H9 (cell line): ENCODE results near the gene TTC6. TPM values are rescaled to one million over a fixed set of nuclear protein-coding genes. Genes with fewer than 3 reads are reported as not detected.
"Not testable (repeated sequence)": the region's sequence is repeated elsewhere in the genome, so short reads cannot be mapped to it uniquely, and the experiment has no call there.

ENCODE experiments used
- DNase-seq: peaks from one replicate; pipeline ENCODE4 v3.0.0-alpha.2; 2017
- H2AFZ ChIP-seq: one replicate; pipeline ENCODE4 v1.6.1; 2013; ENCODE audit warnings: mild to moderate bottlenecking, low read length, control low read depth, moderate library complexity
- H2AK5ac ChIP-seq: 2 replicates; pipeline ENCODE4 v1.6.1; 2013; ENCODE audit warnings: low read length, control low read depth, mixed read lengths; ENCODE audit not compliant: insufficient read length
- H2BK120ac ChIP-seq: one replicate; pipeline ENCODE4 v1.6.1; 2013; ENCODE audit warnings: low read depth, mild to moderate bottlenecking, low read length, control low read depth, inconsistent platforms; ENCODE audit not compliant: poor library complexity, severe bottlenecking
- H2BK12ac ChIP-seq: 2 replicates; pipeline ENCODE4 v1.6.1; 2013; ENCODE audit warnings: low read length, control low read depth, mixed read lengths, low read depth; ENCODE audit not compliant: insufficient read length
- H2BK15ac ChIP-seq: 2 replicates; pipeline ENCODE4 v1.6.1; 2013; ENCODE audit warnings: low read depth, low read length, control low read depth
- H2BK20ac ChIP-seq: one replicate; pipeline ENCODE4 v1.6.1; 2013; ENCODE audit warnings: low read depth, mild to moderate bottlenecking, low read length, control low read depth, inconsistent platforms; ENCODE audit not compliant: poor library complexity, severe bottlenecking
- H2BK5ac ChIP-seq: 2 replicates; pipeline ENCODE4 v1.6.1; 2013; ENCODE audit warnings: low read length, control low read depth, mixed read lengths; ENCODE audit not compliant: insufficient read length
- H3K14ac ChIP-seq: 2 replicates; pipeline ENCODE4 v1.6.1; 2013; ENCODE audit warnings: low read length, control low read depth; ENCODE audit not compliant: insufficient read depth
- H3K18ac ChIP-seq: 2 replicates; pipeline ENCODE4 v1.6.1; 2013; ENCODE audit warnings: low read depth, mild to moderate bottlenecking, mixed read lengths, low read length, control low read depth; ENCODE audit not compliant: insufficient read length
- H3K23ac ChIP-seq: 2 replicates; pipeline ENCODE4 v1.6.1; 2013; ENCODE audit warnings: low read length, control low read depth, mixed read lengths, low read depth; ENCODE audit not compliant: insufficient read length
- H3K23me2 ChIP-seq: 2 replicates; pipeline ENCODE4 v1.6.1; 2013; ENCODE audit warnings: low read depth, mild to moderate bottlenecking, mixed read lengths, low read length, control low read depth; ENCODE audit not compliant: insufficient read length, poor library complexity, severe bottlenecking
- H3K27ac ChIP-seq: 2 replicates; pipeline ENCODE4 v1.5.1; 2013; ENCODE audit warnings: low read length, control low read depth, mixed read lengths, low read depth; ENCODE audit not compliant: insufficient read length
- H3K27me3 ChIP-seq: 2 replicates; pipeline ENCODE4 v1.6.1; 2013; ENCODE audit warnings: low read length, control low read depth, inconsistent platforms; ENCODE audit not compliant: insufficient read depth
- H3K4ac ChIP-seq: 2 replicates; pipeline ENCODE4 v1.6.1; 2013; ENCODE audit warnings: low read depth, mild to moderate bottlenecking, control low read depth, inconsistent platforms, low read length, moderate library complexity
- H3K4me1 ChIP-seq: 2 replicates; pipeline ENCODE4 v1.6.1; 2013; ENCODE audit warnings: low read length, control low read depth, inconsistent platforms; ENCODE audit not compliant: insufficient read depth
- H3K4me2 ChIP-seq: 2 replicates; pipeline ENCODE4 v1.6.1; 2013; ENCODE audit warnings: low read length, control low read depth, mixed read lengths; ENCODE audit not compliant: insufficient read length, insufficient read depth
- H3K56ac ChIP-seq: 2 replicates; pipeline ENCODE4 v1.6.1; 2013; ENCODE audit warnings: low read depth, mild to moderate bottlenecking, mixed read lengths, low read length, control low read depth; ENCODE audit not compliant: insufficient read length
- H3K79me1 ChIP-seq: 2 replicates; pipeline ENCODE4 v1.6.1; 2013; ENCODE audit warnings: low read depth, mild to moderate bottlenecking, moderate library complexity, low read length, control low read depth, inconsistent platforms; ENCODE audit not compliant: insufficient read depth, poor library complexity, severe bottlenecking
- H3K79me2 ChIP-seq: 2 replicates; pipeline ENCODE4 v1.6.1; 2013; ENCODE audit warnings: low read length, control low read depth, inconsistent platforms; ENCODE audit not compliant: insufficient read depth
- H3K9ac ChIP-seq: 2 replicates; pipeline ENCODE4 v1.6.1; 2013; ENCODE audit warnings: low read length, control low read depth, mixed read lengths; ENCODE audit not compliant: insufficient read length; ENCODE audit errors: extremely low read depth
- H3K9me3 ChIP-seq: one replicate; pipeline ENCODE4 v1.6.1; 2013; ENCODE audit warnings: low read depth, low read length, inconsistent platforms; ENCODE audit not compliant: control insufficient read depth
- H3T11ph ChIP-seq: one replicate; pipeline ENCODE4 v1.6.1; 2013; ENCODE audit warnings: mild to moderate bottlenecking, low read length, control low read depth, inconsistent platforms
- H4K20me1 ChIP-seq: one replicate; pipeline ENCODE4 v1.6.1; 2013; ENCODE audit not compliant: control insufficient read depth, insufficient read length, insufficient read depth
- H4K5ac ChIP-seq: 2 replicates; pipeline ENCODE4 v1.6.1; 2013; ENCODE audit warnings: low read depth, mild to moderate bottlenecking, mixed read lengths, low read length, control low read depth; ENCODE audit not compliant: insufficient read length
- H4K8ac ChIP-seq: replicated peaks from 2 replicates; pipeline ENCODE4 v1.6.1; 2013; ENCODE audit warnings: low read length, control low read depth, mixed read lengths, low read depth; ENCODE audit not compliant: insufficient read length
- H4K91ac ChIP-seq: 2 replicates; pipeline ENCODE4 v1.6.1; 2013; ENCODE audit warnings: low read depth, mild to moderate bottlenecking, moderate library complexity, mixed read lengths, low read length, control low read depth; ENCODE audit not compliant: insufficient read length
- H3K27ac Mint-ChIP-seq, 3 experiments: 2 replicates in 2 of 3; 3 replicates in 1 of 3; pipeline ENCODE4 v1.8.0; 2020 to 2021; ENCODE audit warnings: mixed read lengths in 3 of 3, mild to moderate bottlenecking in 1 of 3, moderate library complexity in 1 of 3
- H3K27me3 Mint-ChIP-seq: 2 replicates; pipeline ENCODE4 v1.8.0; 2021; ENCODE audit warnings: low read depth, mild to moderate bottlenecking, moderate library complexity, mixed read lengths
- H3K36me3 Mint-ChIP-seq, 3 experiments: 2 replicates in 2 of 3; 3 replicates in 1 of 3; pipeline ENCODE4 v1.8.0; 2020 to 2021; ENCODE audit warnings: low read depth in 3 of 3, mixed read lengths in 3 of 3; ENCODE audit not compliant: insufficient read depth in 1 of 3
- H3K4me1 Mint-ChIP-seq, 2 experiments: 2 replicates each; pipeline ENCODE4 v1.8.0; 2020; ENCODE audit warnings: mixed read lengths in 2 of 2
- H3K4me3 Mint-ChIP-seq, 2 experiments: 2 replicates in 1 of 2; 3 replicates in 1 of 2; pipeline ENCODE4 v1.8.0; 2020 to 2021; ENCODE audit warnings: mild to moderate bottlenecking in 2 of 2, mixed read lengths in 2 of 2, moderate library complexity in 1 of 2
- H3K9me3 Mint-ChIP-seq, 2 experiments: 2 replicates in 1 of 2; 3 replicates in 1 of 2; pipeline ENCODE4 v1.8.0; 2020; ENCODE audit warnings: mild to moderate bottlenecking in 2 of 2, mixed read lengths in 2 of 2, moderate library complexity in 1 of 2
- CTCF ChIP-seq: fragments of 200-600 bp; sonication (generic); conservative IDR thresholded peaks from 3 replicates; pipeline ENCODE4 v1.8.0; 2021; ENCODE audit warnings: antibody characterized with exemption, mild to moderate bottlenecking
- WGBS: extraction: QIAGEN DNeasy Blood & Tissue Kit; methylation state at CpG from one replicate; pipeline ENCODE4 v1.1.7; 2013; ENCODE audit warnings: missing lambda C conversion rate, low lambda C conversion rate, mixed read lengths; ENCODE audit not compliant: insufficient read length; ENCODE audit errors: extremely low coverage; 5-methylcytosine and 5-hydroxymethylcytosine counted together
- total RNA-seq: library from RNA; stranded (reverse); gene quantifications from 2 replicates; pipeline ENCODE4 v1.2.1, GENCODE V29; 2021

TTC6 gene
- total RNA-seq, 1 experiment from 2014 or later: 0.24 TPM

GRCh38 chr14:37553935-37554550 is 41.4 kb upstream of the TTC6 start:
- Histone ChIP-seq H3K4me2 (no peak overlapping the region), H2BK12ac (no peak overlapping the region), H3K79me1 (no peaks in the 10 kb centered on the region), H2BK120ac (no peak overlapping the region), H3K4ac (no peak overlapping the region), H3K56ac (no peak overlapping the region), H3K23ac (no peak overlapping the region), H3K9ac (no peak overlapping the region), H4K91ac (no peak overlapping the region), H2BK15ac (no peak overlapping the region), H3K27ac (no peak overlapping the region), H4K5ac (no peak overlapping the region), H3K79me2 (no peaks in the 10 kb centered on the region), H2BK20ac (no peak overlapping the region), H3K23me2 (no peaks in the 10 kb centered on the region), H3K14ac (no peak overlapping the region), H3K18ac (no peak overlapping the region), H2AK5ac (no peak overlapping the region), H4K20me1 (no peaks in the 10 kb centered on the region), H2AFZ (no peak overlapping the region), H2BK5ac (no peak overlapping the region), H3K27me3 (no peaks in the 10 kb centered on the region), H3K4me1 (no peaks in the 10 kb centered on the region), H4K8ac (no peak overlapping the region), H3K9me3 (no peaks in the 10 kb centered on the region), H3T11ph (no peak overlapping the region)
- no CpG with 5 or more reads among the region's 1 CpG for WGBS
- Mint-ChIP-seq H3K36me3 (peaks cover 9 to 25% (median 22%) of the 10 kb centered on the region in 3 experiments), H3K27ac (no peak overlapping the region), H3K9me3 (peaks cover 30 to 31% of the 10 kb centered on the region in 2 experiments), H3K4me3 (no peak overlapping the region), H3K27me3 (no peaks in the 10 kb centered on the region; the same call in 1 of the 2 replicates), H3K4me1 (no peaks in the 10 kb centered on the region)
- TF ChIP-seq CTCF: no peak
- DNase-seq: no peak

- H3K79me1 ChIP-seq, H2BK12ac ChIP-seq, H3K4me3 Mint-ChIP-seq, H4K5ac ChIP-seq, H3K18ac ChIP-seq, H4K91ac ChIP-seq, H2BK120ac ChIP-seq, H3T11ph ChIP-seq, H3K9ac ChIP-seq, H2BK5ac ChIP-seq, H3K23me2 ChIP-seq, H3K14ac ChIP-seq, DNase-seq, H2BK20ac ChIP-seq, H3K79me2 ChIP-seq, H2AK5ac ChIP-seq, H3K4me1 Mint-ChIP-seq, H2BK15ac ChIP-seq, H3K27me3 Mint-ChIP-seq, H3K9me3 ChIP-seq, H4K8ac ChIP-seq, H3K4me2 ChIP-seq, H3K27ac Mint-ChIP-seq, H3K4me1 ChIP-seq, H2AFZ ChIP-seq, H3K56ac ChIP-seq, H3K27me3 ChIP-seq, H4K20me1 ChIP-seq, H3K27ac ChIP-seq, H3K4ac ChIP-seq, H3K23ac ChIP-seq: not testable (repeated sequence)
- Mint-ChIP-seq H3K36me3 (peaks cover 9 to 25% (median 22%) of the 10 kb centered on the region in 3 experiments), H3K9me3 (peaks cover 30 to 31% of the 10 kb centered on the region in 2 experiments)
- WGBS: no CpG with 5 or more reads among the region's 33 CpGs
These were observed 39.8 kb upstream of the TTC6 start for GRCh38 chr14:37555596-37555995.
